ENCODE measurements around the gene ADCY9.

Gene ADCY9

GRCh38 chr16:4003576-4003975 is 112.7 kb downstream of the ADCY9 start:
- no peak for ATAC-seq
- DNase-seq, result no peak

GRCh38 chr16:4003166-4003565 is 113.1 kb downstream of the ADCY9 start:
- ATAC-seq, result no peak
- DNase-seq, result no peak

DNA sequence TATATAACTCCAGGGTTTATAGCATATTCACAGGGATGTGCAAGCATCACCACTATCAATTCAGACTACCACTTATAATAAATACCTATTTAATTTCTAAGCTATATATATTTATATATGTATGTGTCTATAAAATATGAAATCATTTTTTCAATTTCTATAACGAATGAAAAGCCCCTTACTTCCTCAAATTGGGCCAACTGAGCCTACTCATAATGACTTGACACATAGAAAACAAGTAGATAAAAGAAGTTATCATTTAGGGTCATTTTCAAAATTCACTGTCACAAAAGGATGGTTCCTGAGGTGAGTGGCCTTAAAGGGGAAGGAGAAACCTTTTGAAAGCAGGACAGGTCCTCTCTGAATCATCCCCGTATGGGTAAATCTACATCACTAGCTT is 114.1 kb downstream of the ADCY9 start:
- ATAC-seq, result no peak
- no peak for DNase-seq

DNA sequence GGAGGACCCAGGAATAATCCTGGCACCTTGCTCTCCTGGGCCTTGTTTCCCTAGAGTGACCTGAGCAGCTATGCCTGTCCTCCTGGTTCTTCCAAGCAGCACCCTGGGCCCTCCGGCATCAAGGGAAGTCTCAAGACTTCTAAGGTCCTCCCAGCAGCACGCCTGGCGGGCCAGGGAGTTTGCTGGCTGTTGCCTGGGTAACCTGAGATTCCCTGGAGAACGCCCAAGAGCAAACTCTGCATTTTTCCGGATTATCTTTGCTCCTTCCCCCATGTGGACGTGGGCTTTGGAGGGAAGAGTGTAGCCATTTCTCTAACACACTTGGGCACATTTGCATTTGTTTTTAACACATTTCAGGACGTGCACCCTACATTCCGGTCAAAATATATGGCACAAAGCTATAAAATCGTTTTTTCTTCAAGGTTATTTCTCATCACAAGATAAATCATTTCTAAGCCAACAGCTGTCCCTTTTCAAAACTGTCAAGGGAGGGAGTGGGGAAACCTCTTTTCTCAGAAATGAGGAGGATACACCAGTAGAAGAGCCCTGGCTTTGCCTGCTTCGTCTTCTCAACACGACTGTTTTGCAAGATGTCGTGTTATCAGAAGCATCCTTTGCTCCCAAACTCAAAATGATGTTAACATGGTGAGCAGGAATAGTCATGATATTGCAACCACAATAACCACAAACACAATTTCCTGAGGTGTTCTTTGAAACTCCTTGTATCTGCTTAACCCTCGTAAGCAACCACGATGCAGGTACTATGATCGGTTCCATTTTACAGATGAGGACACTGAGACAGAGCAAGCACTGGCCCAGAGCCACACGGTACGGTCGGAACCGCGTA is 116.5 kb downstream of the ADCY9 start:
- ATAC-seq, result peak; percentile 23
- DNase-seq, result no peak

DNA sequence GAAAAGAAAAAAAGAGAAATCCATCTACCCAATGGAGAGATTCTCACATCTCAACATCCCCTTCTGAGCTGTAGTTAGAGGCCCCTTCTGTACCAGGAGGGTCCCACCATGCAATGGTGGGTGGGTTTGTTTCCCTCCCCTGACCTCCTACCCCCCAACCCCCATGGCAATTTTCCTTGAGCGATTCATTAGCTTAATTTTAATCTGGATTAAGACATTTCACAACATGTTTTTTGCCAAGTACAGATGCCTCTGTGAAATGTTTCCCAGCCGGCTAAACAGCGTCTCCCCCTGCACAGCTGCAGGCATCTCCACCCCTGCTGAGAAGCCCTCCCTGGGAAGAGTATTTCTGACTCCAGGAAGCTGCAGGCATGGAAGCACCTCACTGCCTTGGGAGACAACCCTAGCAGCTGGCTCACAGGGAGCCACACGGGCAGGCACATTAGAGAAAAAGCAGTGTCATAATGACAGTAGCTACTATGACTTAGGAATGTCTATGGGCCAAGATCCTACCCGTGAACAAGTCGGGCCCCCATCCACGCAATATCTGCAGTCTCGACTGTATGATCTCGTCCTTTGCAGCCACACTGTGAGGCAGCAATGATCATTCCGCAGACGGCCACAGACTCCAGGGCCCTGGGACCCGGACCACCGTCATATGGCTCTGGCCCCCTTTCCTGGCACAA is 117.3 kb downstream of the ADCY9 start:
- DNase-seq (no peak), ATAC-seq (no peak)

- no peak for DNase-seq
- ATAC-seq, result no peak
Measured at GRCh38 chr16:3997231-3997841, 118.9 kb downstream of the ADCY9 start.

- DNase-seq (no peak), ATAC-seq (no peak)
Measured at GRCh38 chr16:3995001-3995400, 121.2 kb downstream of the ADCY9 start.

DNA sequence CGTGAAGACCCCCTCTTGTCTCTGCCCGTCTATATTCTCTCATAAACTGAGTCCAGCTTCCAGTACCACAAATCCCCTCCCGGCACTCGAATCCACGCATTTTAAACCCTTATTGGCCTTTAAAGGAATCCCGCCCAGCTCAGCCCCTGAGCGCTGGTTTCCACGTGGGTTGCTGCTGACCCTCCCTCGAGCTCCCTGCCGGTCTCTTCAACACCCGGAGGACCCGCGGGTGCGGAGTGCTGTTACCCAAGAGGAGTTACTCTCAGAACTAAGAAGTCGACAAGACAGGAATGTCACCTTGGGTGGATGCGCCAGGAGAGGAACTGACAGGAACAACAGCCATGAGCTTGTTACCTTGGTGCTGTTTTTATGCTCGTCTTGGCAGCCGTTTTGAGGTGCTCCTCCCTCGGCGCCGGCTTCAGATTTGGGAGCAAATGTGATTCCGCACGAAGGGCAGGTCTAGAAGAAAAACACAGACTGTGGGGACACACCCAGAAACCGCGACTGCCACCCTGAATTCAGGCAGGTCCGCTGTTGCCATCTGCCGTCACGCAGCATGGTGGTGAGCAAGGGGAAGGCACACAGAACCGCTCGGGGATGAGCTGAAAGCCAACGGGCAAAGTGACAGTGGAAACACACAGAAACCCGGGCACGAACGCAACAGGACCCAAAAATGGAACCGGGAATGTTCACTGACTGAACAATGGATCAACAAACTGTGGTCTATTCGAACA is 123.0 kb downstream of the ADCY9 start:
- no peak for ATAC-seq
- no peak for DNase-seq

GRCh38 chr16:3992297-3993051 is 123.8 kb downstream of the ADCY9 start:
- DNase-seq, result no peak
- no peak for ATAC-seq

GRCh38 chr16:3988824-3989223 is 127.4 kb downstream of the ADCY9 start:
- ATAC-seq, result no peak
- no peak for DNase-seq

GRCh38 chr16:3988011-3988410 is 128.2 kb downstream of the ADCY9 start:
- no peak for DNase-seq
- no peak for ATAC-seq

DNA sequence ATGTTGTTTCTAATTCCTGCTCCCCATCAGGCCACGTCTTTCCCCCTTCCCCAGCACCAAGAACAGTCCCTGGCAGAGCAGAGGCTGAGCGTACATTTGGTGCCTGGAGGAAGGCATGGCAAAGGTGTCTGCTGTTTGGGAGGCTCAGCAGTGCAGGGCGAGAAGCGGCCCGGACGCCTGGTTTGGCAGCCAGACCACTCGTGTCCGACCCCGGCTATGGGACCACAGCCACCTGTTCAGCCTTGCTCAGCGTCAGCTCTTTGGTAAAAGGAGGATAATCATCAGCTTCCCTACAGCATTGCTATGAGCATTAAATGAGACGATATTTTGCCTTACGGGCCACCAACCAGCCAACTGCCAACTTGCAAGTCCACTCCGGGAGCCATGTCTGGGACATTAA is 129.0 kb downstream of the ADCY9 start:
- no peak for ATAC-seq
- DNase-seq, result no peak

DNA sequence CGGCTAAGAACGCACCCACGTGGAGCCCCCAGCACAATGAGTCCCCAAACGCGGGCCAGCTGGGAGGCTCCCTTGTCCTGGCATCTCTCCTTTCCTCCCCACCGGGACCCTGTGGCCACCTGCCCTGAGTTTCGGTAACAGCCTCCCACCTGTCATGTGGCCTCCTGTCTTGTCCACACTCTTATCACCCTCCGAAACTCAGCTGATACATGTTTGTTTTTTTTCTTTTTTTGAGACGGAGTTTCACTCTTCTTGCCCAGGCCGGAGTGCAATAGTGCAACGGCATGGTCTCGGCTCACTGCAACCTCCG is 130.1 kb downstream of the ADCY9 start:
- no peak for DNase-seq
- ATAC-seq, result no peak

- ATAC-seq (no peak), DNase-seq (no peak)
Measured at GRCh38 chr16:3984111-3985060, 131.9 kb downstream of the ADCY9 start.

- DNase-seq (peak; percentile 53), ATAC-seq (peak; percentile 58)
Measured at GRCh38 chr16:3983081-3983520, 133.1 kb downstream of the ADCY9 start.

DNA sequence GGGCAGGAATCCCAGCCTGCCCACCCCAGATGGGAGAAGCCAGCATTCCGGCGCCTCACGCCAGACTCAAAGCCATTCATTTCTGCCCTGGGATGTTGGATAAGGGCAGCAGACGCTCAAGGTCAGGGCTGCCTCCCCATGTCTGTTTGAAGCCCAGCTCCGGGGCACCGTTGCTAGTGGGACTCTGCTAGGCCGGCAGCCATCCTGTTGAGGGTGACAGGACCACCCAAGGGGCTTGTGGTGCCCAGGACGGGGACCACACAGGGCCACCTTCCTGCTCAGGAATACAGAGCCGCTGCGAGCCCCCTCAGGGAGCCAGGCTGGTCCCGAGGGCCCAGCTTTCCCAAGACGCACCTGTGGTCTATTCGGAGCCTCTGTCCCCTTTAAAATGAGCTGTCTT is 134.0 kb downstream of the ADCY9 start:
- no peak for DNase-seq
- no peak for ATAC-seq

DNA sequence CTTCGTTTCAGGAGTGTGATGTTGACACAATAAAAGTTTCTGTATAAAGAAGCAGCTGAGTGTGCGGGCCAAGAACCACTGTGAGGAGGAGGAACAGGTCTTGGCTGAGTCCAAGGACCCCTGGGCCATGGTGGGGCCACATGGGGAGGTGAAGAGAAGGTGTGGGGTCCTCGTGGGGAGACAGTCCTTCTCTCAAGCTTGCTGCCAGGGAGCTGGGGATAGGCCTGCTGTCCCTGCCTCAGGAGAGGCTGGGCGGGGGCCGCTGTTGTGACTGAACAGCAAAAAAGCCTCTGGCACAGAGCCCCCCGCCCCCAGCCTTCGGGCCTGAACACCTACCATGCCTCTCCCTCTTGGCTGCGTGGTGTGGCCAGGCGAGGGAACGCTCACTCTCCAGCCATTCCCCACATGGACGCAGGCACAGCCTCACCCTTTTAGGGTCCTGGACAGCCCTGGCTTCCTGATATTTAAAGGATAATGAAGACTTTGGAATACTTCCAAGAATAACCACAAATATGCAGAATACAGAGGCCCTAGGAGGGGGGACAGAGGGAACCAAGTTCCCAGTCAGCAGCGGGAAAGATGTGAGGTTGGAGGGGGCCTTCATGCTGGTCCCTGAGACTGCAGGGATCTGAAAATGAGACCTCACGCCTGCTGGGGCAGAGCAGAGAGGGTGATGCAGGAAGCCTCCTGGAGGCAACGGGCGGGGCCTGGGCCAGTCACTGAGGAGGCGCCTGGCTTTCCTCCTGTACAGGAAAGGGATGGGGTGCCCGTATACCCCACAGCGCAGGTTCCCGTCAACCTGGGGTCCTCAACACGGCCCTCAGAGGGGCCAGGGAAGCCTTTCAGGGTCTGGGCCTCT is 135.8 kb downstream of the ADCY9 start:
- ATAC-seq (no peak), DNase-seq (no peak)

- DNase-seq, result no peak
- ATAC-seq, result no peak
Measured at GRCh38 chr16:3979518-3979917, 136.7 kb downstream of the ADCY9 start.

GRCh38 chr16:3979070-3979469 is 137.2 kb downstream of the ADCY9 start:
- DNase-seq, result no peak
- no peak for ATAC-seq

- DNase-seq, result no peak
- ATAC-seq, result no peak
Measured at GRCh38 chr16:3977376-3977775, 138.9 kb downstream of the ADCY9 start.

All from stimulated activated naive CD8-positive, alpha-beta T cell treated with anti-CD3 and anti-CD28 coated beads, Interleukin-15, Interleukin-2, amounts not matched to agents 100 U/mL and 50 U/mL, for 24 hours (primary cell).